SK-N-SH treated with all-trans-retinoic acid at 6 μM for 48 hours (cell line): ENCODE measurements around the gene PCED1A.

Experiments used
- ATAC-seq: fragments of 200-7000 bp; cut with Tn5 transposase; 3 replicates; pipeline ENCODE4 v1.9.1; 2020; ENCODE audit warnings: mild to moderate bottlenecking, moderate library complexity
- ARNTL ChIP-seq: fragments of 450-650 bp; formaldehyde crosslinking; IDR thresholded peaks from 2 replicates; pipeline ENCODE4 v1.5.0; 2020; ENCODE audit warnings: low read depth, mild to moderate bottlenecking, moderate library complexity, borderline replicate concordance
- BACH2 ChIP-seq: fragments of 250-450 bp; sonication (Bioruptor Pico); IDR thresholded peaks from 2 replicates; pipeline ENCODE4 v1.9.0; 2021; ENCODE audit warnings: mild to moderate bottlenecking, borderline replicate concordance
- CREB5 ChIP-seq: fragments of 250-450 bp; sonication (Bioruptor Pico); IDR thresholded peaks from 2 replicates; pipeline ENCODE4 v1.5.1; 2020; ENCODE audit warnings: low read depth, mild to moderate bottlenecking, moderate library complexity
- CSDC2 ChIP-seq: fragments of 250-450 bp; sonication (Bioruptor Pico); IDR thresholded peaks from 2 replicates; pipeline ENCODE4 v1.5.0; 2020; ENCODE audit warnings: mild to moderate bottlenecking, moderate library complexity
- CSRNP3 ChIP-seq: fragments of 250-450 bp; sonication (Bioruptor Pico); IDR thresholded peaks from 2 replicates; pipeline ENCODE4 v1.5.1; 2021; ENCODE audit warnings: mild to moderate bottlenecking, moderate library complexity
- ESRRG ChIP-seq: fragments of 250-450 bp; sonication (Bioruptor Pico); IDR thresholded peaks from 2 replicates; pipeline ENCODE4 v1.6.1; 2021; ENCODE audit warnings: mild to moderate bottlenecking
- GLIS3 ChIP-seq: fragments of 250-450 bp; sonication (Bioruptor Pico); IDR thresholded peaks from 2 replicates; pipeline ENCODE4 v1.5.0; 2020; ENCODE audit warnings: mild to moderate bottlenecking, moderate library complexity
- ISL1 ChIP-seq: fragments of 250-450 bp; sonication (Bioruptor Pico); IDR thresholded peaks from 2 replicates; pipeline ENCODE4 v2.1.2; 2022; ENCODE audit warnings: mild to moderate bottlenecking, moderate library complexity
- OSR1 ChIP-seq: fragments of 250-450 bp; sonication (Bioruptor Pico); IDR thresholded peaks from 2 replicates; pipeline ENCODE4 v1.8.0; 2022; ENCODE audit warnings: moderate library complexity, mild to moderate bottlenecking, inconsistent platforms
- PPARA ChIP-seq: fragments of 250-450 bp; sonication (Bioruptor Pico); IDR thresholded peaks from 2 replicates; pipeline ENCODE4 v1.5.0; 2020; ENCODE audit warnings: mild to moderate bottlenecking, borderline replicate concordance
- SNAI2 ChIP-seq: fragments of 250-450 bp; sonication (Bioruptor Pico); IDR thresholded peaks from 2 replicates; pipeline ENCODE4 v1.5.0; 2020; ENCODE audit warnings: mild to moderate bottlenecking, moderate library complexity
- TCF4 ChIP-seq: fragments of 250-450 bp; sonication (Bioruptor Pico); IDR thresholded peaks from 2 replicates; pipeline ENCODE4 v1.8.0; 2021; ENCODE audit warnings: mild to moderate bottlenecking, moderate library complexity, borderline replicate concordance
- TOX ChIP-seq: fragments of 250-450 bp; sonication (Bioruptor Pico); IDR thresholded peaks from 2 replicates; pipeline ENCODE4 v1.8.0; 2021; ENCODE audit warnings: mild to moderate bottlenecking, moderate library complexity, borderline replicate concordance
- ZC3H10 ChIP-seq: fragments of 250-450 bp; sonication (Bioruptor Pico); IDR thresholded peaks from 2 replicates; pipeline ENCODE4 v1.5.1; 2021; ENCODE audit warnings: mild to moderate bottlenecking, moderate library complexity
- ZFP3 ChIP-seq: fragments of 250-450 bp; sonication (Bioruptor Pico); IDR thresholded peaks from 2 replicates; pipeline ENCODE4 v1.5.0; 2020; ENCODE audit warnings: mild to moderate bottlenecking, moderate library complexity
- ZFP30 ChIP-seq: fragments of 450-650 bp; formaldehyde crosslinking; IDR thresholded peaks from 2 replicates; pipeline ENCODE4 v1.5.0; 2022; ENCODE audit warnings: mild to moderate bottlenecking, moderate library complexity
- ZNF565 ChIP-seq: fragments of 450-650 bp; formaldehyde crosslinking; conservative IDR thresholded peaks from 2 replicates; pipeline ENCODE4 v1.5.0; 2020; ENCODE audit warnings: low read depth, mild to moderate bottlenecking, moderate library complexity
- ZNF70 ChIP-seq: fragments of 450-650 bp; formaldehyde crosslinking; IDR thresholded peaks from 2 replicates; pipeline ENCODE4 v1.5.0; 2020; ENCODE audit warnings: mild to moderate bottlenecking, moderate library complexity
- ZNF8 ChIP-seq: fragments of 450-650 bp; formaldehyde crosslinking; IDR thresholded peaks from 2 replicates; pipeline ENCODE4 v1.5.0; 2020; ENCODE audit warnings: mild to moderate bottlenecking, moderate library complexity
- TF ChIP-seq, protein P1 (sequence below): fragments of 250-450 bp; sonication (Bioruptor Pico); IDR thresholded peaks from 2 replicates; pipeline ENCODE4 v1.8.0; 2020; ENCODE audit warnings: mild to moderate bottlenecking, moderate library complexity, borderline replicate concordance
- TF ChIP-seq, protein P2 (sequence below): fragments of 250-450 bp; sonication (Bioruptor Pico); IDR thresholded peaks from 2 replicates; pipeline ENCODE4 v1.5.0; 2020; ENCODE audit warnings: mild to moderate bottlenecking, moderate library complexity

Gene PCED1A

GRCh38 chr20:2865101-2865500 lies 24.6 kb upstream of the PCED1A start:
- ATAC-seq = no peak
- no peak for TF ChIP-seq ZFP3 (CRISPR knock-in tag)
- no peak for TF ChIP-seq TOX (CRISPR knock-in tag)
- TF ChIP-seq ARNTL (CRISPR knock-in tag) = no peak
- TF ChIP-seq ZNF8 (CRISPR knock-in tag) = no peak
- TF ChIP-seq TCF4 (CRISPR knock-in tag) = no peak
- TF ChIP-seq ZC3H10 (CRISPR knock-in tag) = no peak
- no peak for TF ChIP-seq CREB5
- TF ChIP-seq, protein P1, sequence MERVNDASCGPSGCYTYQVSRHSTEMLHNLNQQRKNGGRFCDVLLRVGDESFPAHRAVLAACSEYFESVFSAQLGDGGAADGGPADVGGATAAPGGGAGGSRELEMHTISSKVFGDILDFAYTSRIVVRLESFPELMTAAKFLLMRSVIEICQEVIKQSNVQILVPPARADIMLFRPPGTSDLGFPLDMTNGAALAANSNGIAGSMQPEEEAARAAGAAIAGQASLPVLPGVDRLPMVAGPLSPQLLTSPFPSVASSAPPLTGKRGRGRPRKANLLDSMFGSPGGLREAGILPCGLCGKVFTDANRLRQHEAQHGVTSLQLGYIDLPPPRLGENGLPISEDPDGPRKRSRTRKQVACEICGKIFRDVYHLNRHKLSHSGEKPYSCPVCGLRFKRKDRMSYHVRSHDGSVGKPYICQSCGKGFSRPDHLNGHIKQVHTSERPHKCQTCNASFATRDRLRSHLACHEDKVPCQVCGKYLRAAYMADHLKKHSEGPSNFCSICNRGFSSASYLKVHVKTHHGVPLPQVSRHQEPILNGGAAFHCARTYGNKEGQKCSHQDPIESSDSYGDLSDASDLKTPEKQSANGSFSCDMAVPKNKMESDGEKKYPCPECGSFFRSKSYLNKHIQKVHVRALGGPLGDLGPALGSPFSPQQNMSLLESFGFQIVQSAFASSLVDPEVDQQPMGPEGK (CRISPR knock-in tag) = no peak
- TF ChIP-seq ISL1 (CRISPR knock-in tag) = no peak
- no peak for TF ChIP-seq ZNF70 (CRISPR knock-in tag)
- no peak for TF ChIP-seq PPARA (CRISPR knock-in tag)

DNA sequence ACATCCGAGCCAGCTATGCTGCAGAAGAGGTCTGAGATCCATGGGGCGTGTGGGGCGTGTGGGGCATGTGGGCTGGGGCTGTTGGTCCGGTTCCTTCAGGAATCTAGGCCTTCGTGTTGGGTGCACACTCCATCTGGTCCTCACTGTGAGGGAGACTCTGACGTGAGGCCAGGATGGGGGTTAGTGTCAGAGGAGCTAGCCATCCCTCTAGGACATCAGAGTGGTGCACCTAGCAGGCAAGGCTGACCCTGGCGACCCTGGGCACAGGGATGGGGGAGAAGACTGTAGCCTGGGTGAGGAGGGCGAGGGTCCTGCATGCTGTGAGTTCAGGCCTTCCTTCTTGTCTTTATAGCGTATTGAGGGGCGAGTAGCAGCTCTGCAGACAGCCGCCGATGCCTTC lies 24.2 kb upstream of the PCED1A start:
- ATAC-seq = no peak
- no peak for TF ChIP-seq ESRRG (CRISPR knock-in tag)
- TF ChIP-seq ZC3H10 (CRISPR knock-in tag) = no peak
- TF ChIP-seq CSDC2 (CRISPR knock-in tag) = no peak
- TF ChIP-seq BACH2 (CRISPR knock-in tag) = no peak
- TF ChIP-seq TOX (CRISPR knock-in tag) = no peak
- TF ChIP-seq OSR1 (CRISPR knock-in tag) = no peak
- TF ChIP-seq, protein P2, sequence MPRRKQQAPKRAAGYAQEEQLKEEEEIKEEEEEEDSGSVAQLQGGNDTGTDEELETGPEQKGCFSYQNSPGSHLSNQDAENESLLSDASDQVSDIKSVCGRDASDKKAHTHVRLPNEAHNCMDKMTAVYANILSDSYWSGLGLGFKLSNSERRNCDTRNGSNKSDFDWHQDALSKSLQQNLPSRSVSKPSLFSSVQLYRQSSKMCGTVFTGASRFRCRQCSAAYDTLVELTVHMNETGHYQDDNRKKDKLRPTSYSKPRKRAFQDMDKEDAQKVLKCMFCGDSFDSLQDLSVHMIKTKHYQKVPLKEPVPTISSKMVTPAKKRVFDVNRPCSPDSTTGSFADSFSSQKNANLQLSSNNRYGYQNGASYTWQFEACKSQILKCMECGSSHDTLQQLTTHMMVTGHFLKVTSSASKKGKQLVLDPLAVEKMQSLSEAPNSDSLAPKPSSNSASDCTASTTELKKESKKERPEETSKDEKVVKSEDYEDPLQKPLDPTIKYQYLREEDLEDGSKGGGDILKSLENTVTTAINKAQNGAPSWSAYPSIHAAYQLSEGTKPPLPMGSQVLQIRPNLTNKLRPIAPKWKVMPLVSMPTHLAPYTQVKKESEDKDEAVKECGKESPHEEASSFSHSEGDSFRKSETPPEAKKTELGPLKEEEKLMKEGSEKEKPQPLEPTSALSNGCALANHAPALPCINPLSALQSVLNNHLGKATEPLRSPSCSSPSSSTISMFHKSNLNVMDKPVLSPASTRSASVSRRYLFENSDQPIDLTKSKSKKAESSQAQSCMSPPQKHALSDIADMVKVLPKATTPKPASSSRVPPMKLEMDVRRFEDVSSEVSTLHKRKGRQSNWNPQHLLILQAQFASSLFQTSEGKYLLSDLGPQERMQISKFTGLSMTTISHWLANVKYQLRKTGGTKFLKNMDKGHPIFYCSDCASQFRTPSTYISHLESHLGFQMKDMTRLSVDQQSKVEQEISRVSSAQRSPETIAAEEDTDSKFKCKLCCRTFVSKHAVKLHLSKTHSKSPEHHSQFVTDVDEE (CRISPR knock-in tag) = no peak
- TF ChIP-seq CREB5 = no peak
- TF ChIP-seq PPARA (CRISPR knock-in tag) = no peak
- TF ChIP-seq ZNF70 (CRISPR knock-in tag) = no peak

GRCh38 chr20:2859330-2860121 lies 19.1 kb upstream of the PCED1A start:
- TF ChIP-seq ZNF565 (CRISPR knock-in tag) (no peak), ISL1 (CRISPR knock-in tag) (no peak), GLIS3 (CRISPR knock-in tag) (no peak), CSRNP3 (CRISPR knock-in tag) (no peak), ARNTL (CRISPR knock-in tag) (no peak), BACH2 (CRISPR knock-in tag) (no peak), ZNF8 (CRISPR knock-in tag) (no peak), ZC3H10 (CRISPR knock-in tag) (no peak), OSR1 (CRISPR knock-in tag) (no peak), CREB5 (no peak), ZNF70 (CRISPR knock-in tag) (no peak), ZFP30 (CRISPR knock-in tag) (no peak), ESRRG (CRISPR knock-in tag) (no peak), SNAI2 (CRISPR knock-in tag) (no peak)
- TF ChIP-seq, protein P2 (CRISPR knock-in tag) = no peak
- TF ChIP-seq, all 23 proteins: peak for 0
- no peak for ATAC-seq
